Measurements from ENCODE around the gene HDAC4. TPM values are rescaled to one million over a fixed set of nuclear protein-coding genes. Genes with fewer than 3 reads are reported as not detected.

HDAC4 gene
- total RNA-seq, 2 donors from 2014 or later, result 8.1 to 20.1 TPM

DNA sequence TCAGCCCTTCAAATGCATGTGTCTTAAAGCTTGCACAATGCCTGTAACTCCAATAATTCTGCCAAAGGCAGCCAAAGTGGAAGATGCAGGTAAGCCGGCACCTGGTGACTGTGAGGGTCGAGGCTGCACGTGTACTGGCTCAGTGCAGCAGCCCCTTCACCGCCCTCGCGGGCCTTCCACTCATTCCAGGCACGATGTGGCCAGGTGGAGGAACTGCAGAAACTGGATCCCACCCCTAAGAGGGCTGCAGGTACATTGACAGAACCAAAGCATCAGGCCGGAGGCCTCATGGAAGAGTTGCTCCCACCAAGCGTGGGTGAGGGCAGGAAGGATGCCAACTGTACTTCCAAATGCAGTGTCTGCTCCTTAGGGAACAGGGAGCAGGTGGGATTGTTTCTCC is 253.4 kb downstream of the HDAC4 start:
- no peak overlapping the region for H3K27ac ChIP-seq

DNA sequence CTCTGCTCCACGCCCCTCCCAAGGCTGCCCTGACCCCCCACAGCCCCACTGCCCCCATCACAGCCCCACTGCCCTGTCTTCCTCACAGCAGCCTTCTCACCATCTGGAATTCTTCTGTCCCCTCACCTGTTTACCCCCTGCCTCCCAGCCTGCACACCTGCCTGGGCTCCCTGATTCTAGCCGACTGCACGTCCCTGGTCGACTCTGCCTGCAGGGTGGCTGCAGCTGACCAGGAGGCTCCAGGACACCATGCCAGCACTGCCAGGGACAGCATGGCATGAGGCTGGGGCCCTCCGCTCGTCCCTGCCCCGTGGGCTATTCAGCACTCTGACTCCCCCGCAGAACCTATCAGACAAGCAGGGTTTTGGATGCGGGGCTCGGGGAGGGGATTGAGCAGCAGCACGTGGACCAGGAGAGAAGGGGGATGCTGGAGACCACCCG is 254.1 kb downstream of the HDAC4 start:
- no peaks in the 10 kb centered on the region for H3K27me3 ChIP-seq
- H3K27ac ChIP-seq, result no peak overlapping the region
- H3K36me3 ChIP-seq, result peaks cover 31% of the 10 kb centered on the region
- DNase-seq (ENCODE audit: low spot score), result no peak
- TF ChIP-seq, protein P1, sequence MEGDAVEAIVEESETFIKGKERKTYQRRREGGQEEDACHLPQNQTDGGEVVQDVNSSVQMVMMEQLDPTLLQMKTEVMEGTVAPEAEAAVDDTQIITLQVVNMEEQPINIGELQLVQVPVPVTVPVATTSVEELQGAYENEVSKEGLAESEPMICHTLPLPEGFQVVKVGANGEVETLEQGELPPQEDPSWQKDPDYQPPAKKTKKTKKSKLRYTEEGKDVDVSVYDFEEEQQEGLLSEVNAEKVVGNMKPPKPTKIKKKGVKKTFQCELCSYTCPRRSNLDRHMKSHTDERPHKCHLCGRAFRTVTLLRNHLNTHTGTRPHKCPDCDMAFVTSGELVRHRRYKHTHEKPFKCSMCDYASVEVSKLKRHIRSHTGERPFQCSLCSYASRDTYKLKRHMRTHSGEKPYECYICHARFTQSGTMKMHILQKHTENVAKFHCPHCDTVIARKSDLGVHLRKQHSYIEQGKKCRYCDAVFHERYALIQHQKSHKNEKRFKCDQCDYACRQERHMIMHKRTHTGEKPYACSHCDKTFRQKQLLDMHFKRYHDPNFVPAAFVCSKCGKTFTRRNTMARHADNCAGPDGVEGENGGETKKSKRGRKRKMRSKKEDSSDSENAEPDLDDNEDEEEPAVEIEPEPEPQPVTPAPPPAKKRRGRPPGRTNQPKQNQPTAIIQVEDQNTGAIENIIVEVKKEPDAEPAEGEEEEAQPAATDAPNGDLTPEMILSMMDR (IDR thresholded peaks at IDR 0.05), result no peak
- H3K4me3 ChIP-seq, result no peak overlapping the region
- peaks cover 0 to 12% of the 10 kb centered on the region in 2 donors for H3K4me1 ChIP-seq
- H3K9me3 ChIP-seq, result no peaks in the 10 kb centered on the region

More for the DNA sequence above, 253.4 kb downstream of the HDAC4 start:
- TF ChIP-seq, protein P1 (IDR thresholded peaks at IDR 0.05), result no peak
- H3K27me3 ChIP-seq, result no peaks in the 10 kb centered on the region
- no peak for DNase-seq (ENCODE audit: low spot score)
- H3K4me1 ChIP-seq, result peaks cover 0 to 17% of the 10 kb centered on the region in 2 donors
- no peak overlapping the region for H3K4me3 ChIP-seq
- H3K36me3 ChIP-seq, result peaks cover 31% of the 10 kb centered on the region
- H3K9me3 ChIP-seq, result no peaks in the 10 kb centered on the region

DNA sequence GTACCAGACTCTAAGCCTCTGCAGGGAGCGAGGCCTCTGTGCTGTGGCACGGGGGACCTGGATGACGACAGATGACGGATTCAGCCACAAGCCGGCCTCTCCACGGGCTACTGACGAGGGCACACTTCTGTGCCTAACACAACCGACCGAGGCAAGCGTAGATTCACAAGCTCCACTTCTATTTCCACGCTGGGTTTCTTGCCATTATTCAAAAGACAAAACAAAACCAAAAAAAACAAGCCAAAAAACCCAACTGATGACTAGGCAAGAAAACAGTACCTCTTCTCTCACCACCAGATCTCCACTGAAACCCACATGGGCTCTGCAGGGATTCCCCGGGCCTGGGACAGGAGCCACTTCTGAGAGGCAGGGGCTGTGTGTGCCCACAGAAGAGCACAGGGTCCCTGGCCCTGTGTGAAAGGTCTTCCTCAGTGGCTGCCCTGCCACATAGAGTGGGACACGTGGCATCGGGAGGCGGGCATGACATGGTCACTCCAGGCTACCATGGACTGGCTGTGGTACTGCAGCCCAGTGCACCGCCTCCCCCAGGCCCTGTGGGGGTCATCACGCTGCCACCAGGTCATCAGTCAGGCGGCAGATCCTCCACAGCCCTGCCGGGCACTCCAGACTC is 254.7 kb downstream of the HDAC4 start:
- peaks cover 31% of the 10 kb centered on the region for H3K36me3 ChIP-seq
- H3K27ac ChIP-seq, result no peak overlapping the region
- DNase-seq (ENCODE audit: low spot score), result no peak
- no peak overlapping the region for H3K4me3 ChIP-seq
- H3K27me3 ChIP-seq, result no peaks in the 10 kb centered on the region
- H3K9me3 ChIP-seq, result no peaks in the 10 kb centered on the region
- H3K4me1 ChIP-seq, result peaks cover 0 to 6% of the 10 kb centered on the region in 2 donors
- TF ChIP-seq, protein P1 (IDR thresholded peaks at IDR 0.05), result no peak

DNA sequence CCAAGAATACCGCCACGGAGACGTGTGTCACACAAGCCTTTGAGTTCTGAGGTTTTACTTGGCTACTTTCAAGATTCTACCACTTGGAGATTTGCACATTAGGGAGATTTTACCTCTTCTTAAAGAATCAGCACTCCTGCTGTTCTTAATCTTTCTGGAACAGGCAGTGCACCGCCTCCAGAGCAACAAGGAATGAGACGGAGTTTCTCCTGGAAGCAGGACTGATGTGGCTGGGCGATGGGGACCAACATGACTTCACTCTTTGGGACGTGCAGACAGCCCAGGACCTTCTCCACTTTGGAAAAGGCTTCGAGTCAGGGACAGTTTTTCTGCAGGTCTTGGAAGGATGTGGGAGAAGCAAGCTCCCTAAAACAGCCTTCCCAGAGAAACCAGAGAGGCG is 255.2 kb downstream of the HDAC4 start:
- DNase-seq (ENCODE audit: low spot score), result no peak
- TF ChIP-seq, protein P1 (IDR thresholded peaks at IDR 0.05), result no peak
- H3K36me3 ChIP-seq, result peaks cover 32% of the 10 kb centered on the region

DNA sequence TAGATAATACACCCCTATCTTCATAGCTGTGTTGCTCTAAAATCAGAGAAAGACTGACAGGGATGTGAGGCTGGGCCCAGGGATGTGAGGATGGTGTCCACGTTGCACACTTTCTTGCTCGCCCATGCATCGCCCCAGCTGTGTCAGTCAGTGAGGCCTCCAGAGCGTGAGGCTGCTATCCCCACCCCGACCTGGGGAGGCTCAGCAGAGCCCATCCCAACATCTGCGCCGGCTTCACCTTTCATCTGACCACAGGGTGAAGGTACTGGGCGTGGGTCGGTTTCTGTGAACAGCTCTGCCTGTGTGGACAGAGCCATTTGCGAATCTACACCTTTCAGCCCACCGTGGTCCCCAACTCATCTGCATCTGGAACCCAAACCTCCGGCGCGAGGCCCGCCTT is 255.7 kb downstream of the HDAC4 start:
- H3K36me3 ChIP-seq, result peaks cover 37% of the 10 kb centered on the region
- H3K27ac ChIP-seq, result no peak overlapping the region
- H3K4me3 ChIP-seq, result no peak overlapping the region
- TF ChIP-seq, protein P1 (IDR thresholded peaks at IDR 0.05), result no peak
- DNase-seq (ENCODE audit: low spot score), result no peak
- no peaks in the 10 kb centered on the region for H3K4me1 ChIP-seq
- H3K27me3 ChIP-seq, result no peaks in the 10 kb centered on the region
- H3K9me3 ChIP-seq, result no peaks in the 10 kb centered on the region

More for the DNA sequence above, 255.2 kb downstream of the HDAC4 start:
- no peak overlapping the region for H3K27ac ChIP-seq
- no peak overlapping the region for H3K4me3 ChIP-seq
- H3K27me3 ChIP-seq, result no peaks in the 10 kb centered on the region
- H3K4me1 ChIP-seq, result peaks cover 0 to under 1% of the 10 kb centered on the region in 2 donors
- H3K9me3 ChIP-seq, result no peaks in the 10 kb centered on the region

DNA sequence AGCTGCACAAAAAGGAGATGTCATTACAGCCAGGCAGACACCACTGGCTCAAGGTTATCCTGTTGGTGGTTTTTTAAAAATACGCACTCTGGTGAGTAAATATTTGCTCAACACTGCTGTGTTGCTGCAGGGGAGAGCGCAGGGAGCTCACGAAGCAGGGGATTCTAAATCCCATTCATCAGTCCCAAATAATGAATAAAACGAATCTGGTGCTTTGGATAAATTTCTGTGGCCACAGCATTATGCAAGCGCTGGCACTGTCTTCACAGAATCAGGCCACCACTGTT is 256.2 kb downstream of the HDAC4 start:
- peaks cover 42% of the 10 kb centered on the region for H3K36me3 ChIP-seq
- TF ChIP-seq, protein P1 (IDR thresholded peaks at IDR 0.05), result no peak
- H3K9me3 ChIP-seq, result no peaks in the 10 kb centered on the region
- H3K4me3 ChIP-seq, result no peak overlapping the region
- H3K4me1 ChIP-seq, result no peaks in the 10 kb centered on the region
- no peak for DNase-seq (ENCODE audit: low spot score)
- no peak overlapping the region for H3K27ac ChIP-seq
- H3K27me3 ChIP-seq, result no peaks in the 10 kb centered on the region

Measured in right atrium auricular region (tissue), 2 donors.